KMS-11 (cell line): ENCODE measurements around the gene PHLDA2.

ENCODE experiments used
- H2AFZ ChIP-seq: fragments of 200-600 bp; sonication (generic); 2 replicates; pipeline ENCODE4 v1.6.1; 2016; ENCODE audit warnings: antibody characterized with exemption, mixed run types, low read depth
- H3K27ac ChIP-seq: fragments of 200-600 bp; sonication (generic); 2 replicates; pipeline ENCODE4 v1.6.1; 2016; ENCODE audit warnings: mild to moderate bottlenecking, mixed run types
- H3K27me3 ChIP-seq: fragments of 200-600 bp; sonication (generic); 2 replicates; pipeline ENCODE4 v1.6.1; 2017; ENCODE audit warnings: mild to moderate bottlenecking, low read depth, mixed run types, moderate library complexity; ENCODE audit not compliant: insufficient read depth
- H3K36me3 ChIP-seq: fragments of 200-600 bp; sonication (generic); 2 replicates; pipeline ENCODE4 v1.6.1; 2017; ENCODE audit warnings: mild to moderate bottlenecking, mixed run types; ENCODE audit not compliant: insufficient read depth
- H3K4me1 ChIP-seq: fragments of 200-600 bp; sonication (generic); 2 replicates; pipeline ENCODE4 v1.6.1; 2016; ENCODE audit warnings: mild to moderate bottlenecking, low read depth, mixed run types; ENCODE audit not compliant: poor library complexity, severe bottlenecking
- H3K4me2 ChIP-seq: fragments of 200-600 bp; sonication (generic); 2 replicates; pipeline ENCODE4 v1.7.0; 2016; ENCODE audit warnings: mild to moderate bottlenecking, mixed run types
- H3K4me3 ChIP-seq: fragments of 200-600 bp; sonication (generic); IDR thresholded peaks from 2 replicates; pipeline ENCODE4 v1.6.1; 2017; ENCODE audit warnings: low read depth, low read length, mixed read lengths; ENCODE audit not compliant: insufficient read depth
- H3K79me2 ChIP-seq: fragments of 200-600 bp; sonication (generic); 2 replicates; pipeline ENCODE4 v1.6.1; 2016; ENCODE audit warnings: low read depth, mixed run types; ENCODE audit not compliant: insufficient read depth
- H3K9ac ChIP-seq: fragments of 200-600 bp; sonication (generic); 2 replicates; pipeline ENCODE4 v1.6.1; 2016; ENCODE audit warnings: mild to moderate bottlenecking, mixed run types
- H4K20me1 ChIP-seq: fragments of 200-600 bp; sonication (generic); 2 replicates; pipeline ENCODE4 v1.6.1; 2016; ENCODE audit warnings: mild to moderate bottlenecking, mixed run types; ENCODE audit not compliant: insufficient read depth
- TF ChIP-seq, protein P1 (sequence below): fragments of 200-600 bp; sonication (generic); conservative IDR thresholded peaks from 2 replicates; pipeline ENCODE4 v1.6.1; 2017; ENCODE audit warnings: low read depth, mild to moderate bottlenecking, antibody characterized with exemption, low read length, moderate library complexity, mixed read lengths

PHLDA2 gene

DNA sequence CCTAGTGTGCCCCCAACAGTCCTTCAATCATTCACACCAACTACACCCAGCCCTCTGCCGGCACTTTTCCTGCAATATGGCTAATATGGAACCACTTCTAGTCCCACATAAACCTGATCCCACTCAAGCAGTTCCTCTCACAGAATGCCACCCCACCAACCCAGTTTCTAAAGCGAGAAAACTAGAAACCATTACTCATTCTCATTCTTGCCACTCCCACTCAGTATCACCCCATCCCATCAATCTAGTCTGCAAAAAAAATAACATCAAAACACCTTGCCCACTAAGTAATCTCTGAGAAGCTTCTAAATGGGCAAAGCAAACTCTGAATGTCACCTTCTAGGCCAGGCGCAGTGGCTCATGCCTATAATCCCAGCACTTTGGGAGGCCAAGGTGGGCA, 45.1 kb upstream of the PHLDA2 start:
- no peak overlapping the region for H3K27ac ChIP-seq
- peaks cover 44% of the 10 kb centered on the region; the same call in 1 of the 2 replicates for H3K36me3 ChIP-seq
- peaks cover 59% of the 10 kb centered on the region for H3K79me2 ChIP-seq
- H3K4me1 ChIP-seq = no peaks in the 10 kb centered on the region
- H3K27me3 ChIP-seq = no peaks in the 10 kb centered on the region
- H3K4me2 ChIP-seq = no peak overlapping the region
- H2AFZ ChIP-seq = no peak overlapping the region
- TF ChIP-seq, protein P1, sequence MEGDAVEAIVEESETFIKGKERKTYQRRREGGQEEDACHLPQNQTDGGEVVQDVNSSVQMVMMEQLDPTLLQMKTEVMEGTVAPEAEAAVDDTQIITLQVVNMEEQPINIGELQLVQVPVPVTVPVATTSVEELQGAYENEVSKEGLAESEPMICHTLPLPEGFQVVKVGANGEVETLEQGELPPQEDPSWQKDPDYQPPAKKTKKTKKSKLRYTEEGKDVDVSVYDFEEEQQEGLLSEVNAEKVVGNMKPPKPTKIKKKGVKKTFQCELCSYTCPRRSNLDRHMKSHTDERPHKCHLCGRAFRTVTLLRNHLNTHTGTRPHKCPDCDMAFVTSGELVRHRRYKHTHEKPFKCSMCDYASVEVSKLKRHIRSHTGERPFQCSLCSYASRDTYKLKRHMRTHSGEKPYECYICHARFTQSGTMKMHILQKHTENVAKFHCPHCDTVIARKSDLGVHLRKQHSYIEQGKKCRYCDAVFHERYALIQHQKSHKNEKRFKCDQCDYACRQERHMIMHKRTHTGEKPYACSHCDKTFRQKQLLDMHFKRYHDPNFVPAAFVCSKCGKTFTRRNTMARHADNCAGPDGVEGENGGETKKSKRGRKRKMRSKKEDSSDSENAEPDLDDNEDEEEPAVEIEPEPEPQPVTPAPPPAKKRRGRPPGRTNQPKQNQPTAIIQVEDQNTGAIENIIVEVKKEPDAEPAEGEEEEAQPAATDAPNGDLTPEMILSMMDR = no peak
- no peak overlapping the region for H3K4me3 ChIP-seq
- H4K20me1 ChIP-seq = peaks cover 22% of the 10 kb centered on the region
- H3K9ac ChIP-seq = no peak overlapping the region

DNA sequence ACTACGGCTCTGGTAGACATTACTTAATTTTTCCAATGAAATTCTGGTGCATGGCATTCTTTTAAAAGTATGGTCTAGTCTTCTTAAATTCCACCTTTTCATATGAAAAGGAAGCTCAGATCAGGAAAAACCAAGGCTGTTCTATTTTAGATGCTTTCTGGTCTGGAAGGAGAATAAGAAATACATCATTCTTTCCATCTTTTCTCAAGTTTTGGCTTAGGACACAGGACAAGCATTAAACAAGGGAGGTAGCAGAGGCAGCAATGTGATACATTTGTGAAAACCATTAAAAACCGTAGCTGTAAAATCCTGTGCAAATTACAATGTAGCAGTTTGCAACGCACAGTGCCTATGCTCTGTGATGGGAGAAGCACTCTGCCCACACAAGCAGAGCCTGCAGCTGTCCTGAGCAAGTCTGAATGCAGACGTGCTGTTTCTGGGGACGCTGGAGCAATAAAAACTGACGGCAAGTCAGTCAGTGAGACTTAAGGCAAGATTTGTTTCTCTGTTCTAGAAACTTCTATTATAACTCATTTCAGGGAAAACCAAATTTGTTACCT, 39.2 kb upstream of the PHLDA2 start:
- Histone ChIP-seq H3K9ac (no peak overlapping the region), H3K4me2 (no peak overlapping the region), H3K27me3 (no peaks in the 10 kb centered on the region), H3K4me1 (no peaks in the 10 kb centered on the region), H3K36me3 (peaks cover 47% of the 10 kb centered on the region; the same call in 1 of the 2 replicates), H3K27ac (no peak overlapping the region), H3K79me2 (peaks cover 40% of the 10 kb centered on the region), H2AFZ (no peak overlapping the region), H3K4me3 (no peak overlapping the region), H4K20me1 (no peaks in the 10 kb centered on the region)
- TF ChIP-seq, protein P1 = no peak

DNA sequence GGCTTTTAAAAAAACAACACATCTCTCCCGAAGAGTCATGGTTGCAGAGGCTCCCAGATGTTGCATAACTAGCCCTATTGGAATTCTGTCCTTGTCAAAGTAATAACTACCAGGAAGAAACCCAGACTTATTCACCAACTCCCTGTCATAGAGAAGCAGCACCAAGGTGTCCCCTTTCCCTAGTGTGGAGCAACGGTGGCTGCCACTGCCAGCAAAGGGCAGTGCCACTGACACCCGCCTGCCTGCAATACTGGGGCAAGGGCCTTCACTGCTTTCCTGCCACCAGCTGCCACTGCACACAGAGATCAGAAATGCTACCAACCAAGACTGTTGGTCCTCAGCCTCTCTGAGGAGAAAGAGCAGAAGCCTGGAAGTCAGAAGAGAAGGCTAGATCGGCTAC, 35.6 kb upstream of the PHLDA2 start:
- Histone ChIP-seq H3K36me3 (peaks cover 29% of the 10 kb centered on the region; the same call in 1 of the 2 replicates), H3K4me2 (no peak overlapping the region), H2AFZ (no peak overlapping the region)

DNA sequence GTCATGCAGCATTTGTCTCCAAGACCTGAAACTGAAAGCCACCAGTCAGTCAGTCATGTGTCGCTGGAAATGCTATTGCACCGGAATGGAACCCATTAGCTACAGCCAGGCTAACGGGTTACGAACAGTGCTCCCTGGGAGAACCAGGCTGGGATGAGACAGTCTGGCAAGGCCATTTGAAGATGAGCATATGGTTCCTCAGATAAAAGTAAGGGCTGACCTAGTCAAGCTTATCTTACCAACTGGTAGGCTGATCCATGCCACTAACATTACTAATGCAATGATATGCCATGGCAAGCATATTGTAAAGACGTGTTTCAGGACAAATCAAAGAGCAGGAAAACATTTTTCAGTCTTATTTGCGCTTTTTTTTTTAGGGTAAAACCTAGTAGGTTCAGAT, 34.5 kb upstream of the PHLDA2 start:
- Histone ChIP-seq H3K27me3 (no peaks in the 10 kb centered on the region), H3K27ac (no peak overlapping the region), H3K79me2 (peaks cover 61% of the 10 kb centered on the region; the same call in 1 of the 2 replicates), H2AFZ (no peak overlapping the region), H3K9ac (no peak overlapping the region), H3K36me3 (peaks cover 34% of the 10 kb centered on the region), H4K20me1 (peaks cover 5% of the 10 kb centered on the region; the same call in 1 of the 2 replicates), H3K4me2 (no peak overlapping the region), H3K4me1 (no peaks in the 10 kb centered on the region), H3K4me3 (no peak overlapping the region)
- TF ChIP-seq, protein P1 = no peak

More for the DNA sequence above, 35.6 kb upstream of the PHLDA2 start:
- Histone ChIP-seq H3K27ac (no peak overlapping the region), H3K79me2 (peaks cover 58% of the 10 kb centered on the region; the same call in 1 of the 2 replicates), H4K20me1 (peaks cover 5% of the 10 kb centered on the region; the same call in 1 of the 2 replicates), H3K27me3 (no peaks in the 10 kb centered on the region), H3K9ac (no peak overlapping the region), H3K4me1 (no peaks in the 10 kb centered on the region), H3K4me3 (no peak overlapping the region)
- TF ChIP-seq, protein P1 = no peak
